ENCODE measurements around the gene BMPR1A. TPM values are rescaled to one million over a fixed set of nuclear protein-coding genes. Genes with fewer than 3 reads are reported as not detected.
A peak's percentile ranks its signal among the peaks of the same experiment; 100 is the strongest.

The BMPR1A gene
- total and polyA plus RNA-seq, 9 of the 15 experiments (the other 6 are each of a cell fraction or from before 2014, with no cell fraction given), result 1.6 to 17.5 (median 9.1) TPM

DNA sequence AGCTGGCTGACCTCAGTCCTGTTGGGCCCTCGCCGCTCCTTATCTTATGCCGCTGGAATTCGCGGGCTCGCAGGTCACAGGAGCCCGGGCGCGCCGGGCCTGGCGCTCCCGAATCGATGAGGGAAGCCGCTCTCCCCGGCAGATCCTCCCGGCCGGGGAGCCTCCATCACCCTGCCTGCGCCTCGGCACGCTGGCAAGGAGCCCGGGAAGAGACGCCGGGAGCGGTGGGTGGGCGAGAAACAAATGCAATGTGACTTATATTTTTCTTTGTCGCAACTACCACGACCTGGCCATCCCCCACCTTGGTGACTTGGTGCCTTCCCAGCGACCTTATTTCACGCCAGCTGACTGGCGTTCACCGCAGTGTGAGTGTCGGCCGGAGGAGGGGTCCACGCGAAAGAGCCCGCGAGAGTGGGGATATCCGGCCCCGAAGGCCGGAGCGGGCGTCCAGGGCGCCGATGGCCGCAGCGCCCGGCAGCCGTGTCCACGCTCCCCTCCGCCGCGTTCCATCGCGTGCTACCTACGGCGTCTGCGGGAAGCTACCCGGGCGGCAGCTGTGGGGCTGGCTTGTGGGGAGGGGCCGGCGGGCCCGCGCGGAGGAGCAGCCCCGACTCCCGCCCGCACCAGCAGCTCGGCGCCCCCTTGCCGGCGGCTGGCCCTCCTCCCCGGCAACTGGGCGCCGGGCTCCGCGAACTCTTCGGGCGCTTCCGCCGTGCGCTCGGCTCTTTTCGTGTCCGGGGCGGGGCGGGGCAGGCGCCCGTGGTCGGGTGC lies 494 bp upstream of the BMPR1A start (continued):
- TF ChIP-seq, protein P1, sequence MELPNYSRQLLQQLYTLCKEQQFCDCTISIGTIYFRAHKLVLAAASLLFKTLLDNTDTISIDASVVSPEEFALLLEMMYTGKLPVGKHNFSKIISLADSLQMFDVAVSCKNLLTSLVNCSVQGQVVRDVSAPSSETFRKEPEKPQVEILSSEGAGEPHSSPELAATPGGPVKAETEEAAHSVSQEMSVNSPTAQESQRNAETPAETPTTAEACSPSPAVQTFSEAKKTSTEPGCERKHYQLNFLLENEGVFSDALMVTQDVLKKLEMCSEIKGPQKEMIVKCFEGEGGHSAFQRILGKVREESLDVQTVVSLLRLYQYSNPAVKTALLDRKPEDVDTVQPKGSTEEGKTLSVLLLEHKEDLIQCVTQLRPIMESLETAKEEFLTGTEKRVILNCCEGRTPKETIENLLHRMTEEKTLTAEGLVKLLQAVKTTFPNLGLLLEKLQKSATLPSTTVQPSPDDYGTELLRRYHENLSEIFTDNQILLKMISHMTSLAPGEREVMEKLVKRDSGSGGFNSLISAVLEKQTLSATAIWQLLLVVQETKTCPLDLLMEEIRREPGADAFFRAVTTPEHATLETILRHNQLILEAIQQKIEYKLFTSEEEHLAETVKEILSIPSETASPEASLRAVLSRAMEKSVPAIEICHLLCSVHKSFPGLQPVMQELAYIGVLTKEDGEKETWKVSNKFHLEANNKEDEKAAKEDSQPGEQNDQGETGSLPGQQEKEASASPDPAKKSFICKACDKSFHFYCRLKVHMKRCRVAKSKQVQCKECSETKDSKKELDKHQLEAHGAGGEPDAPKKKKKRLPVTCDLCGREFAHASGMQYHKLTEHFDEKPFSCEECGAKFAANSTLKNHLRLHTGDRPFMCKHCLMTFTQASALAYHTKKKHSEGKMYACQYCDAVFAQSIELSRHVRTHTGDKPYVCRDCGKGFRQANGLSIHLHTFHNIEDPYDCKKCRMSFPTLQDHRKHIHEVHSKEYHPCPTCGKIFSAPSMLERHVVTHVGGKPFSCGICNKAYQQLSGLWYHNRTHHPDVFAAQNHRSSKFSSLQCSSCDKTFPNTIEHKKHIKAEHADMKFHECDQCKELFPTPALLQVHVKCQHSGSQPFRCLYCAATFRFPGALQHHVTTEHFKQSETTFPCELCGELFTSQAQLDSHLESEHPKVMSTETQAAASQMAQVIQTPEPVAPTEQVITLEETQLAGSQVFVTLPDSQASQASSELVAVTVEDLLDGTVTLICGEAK (IDR thresholded peaks at IDR 0.05), result no peak
- TF ChIP-seq, protein P1 (CRISPR knock-in tag; IDR thresholded peaks at IDR 0.05), result no peak
- TF ChIP-seq U2AF1 (optimal IDR thresholded peaks at IDR 0.05; ENCODE audit: low read depth, low read length) (peak; percentile 45), THRAP3 (IDR thresholded peaks at IDR 0.05; ENCODE audit: borderline replicate concordance) (no peak), XRCC5 (IDR thresholded peaks at IDR 0.05; ENCODE audit: low read depth, low read length) (0 out of 2 replicates have a peak, but pooled peaks have one; percentile 31), BHLHE40 (IDR thresholded peaks at IDR 0.05; ENCODE audit: low read length) (peak; percentile 41; the same call in 1 of the 2 replicates), NR2C2 (CRISPR knock-in tag; IDR thresholded peaks at IDR 0.05) (no peak; the same call in 1 of the 2 replicates), NR2C2 (tag; IDR thresholded peaks at IDR 0.05) (peak; percentile 74; the same call in 1 of the 2 replicates), REST (IDR thresholded peaks at IDR 0.05; ENCODE audit: borderline replicate concordance) (0 out of 2 replicates have a peak, but pooled peaks have one; percentile 12), REST (CRISPR knock-in tag; IDR thresholded peaks at IDR 0.05; ENCODE audit: low read depth) (peak; percentile 45; the same call in 1 of the 2 replicates)

Data from K562 (cell line).